Activated T-cell treated with anti-CD3 and anti-CD28 coated beads for 24 hours (primary cell): ENCODE measurements around the gene NUDCD2.

Source experiments
- DNase-seq: peaks from one replicate; pipeline ENCODE4 v3.0.0-alpha.2; 2020; ENCODE audit warnings: low read depth

The NUDCD2 gene, protein sequence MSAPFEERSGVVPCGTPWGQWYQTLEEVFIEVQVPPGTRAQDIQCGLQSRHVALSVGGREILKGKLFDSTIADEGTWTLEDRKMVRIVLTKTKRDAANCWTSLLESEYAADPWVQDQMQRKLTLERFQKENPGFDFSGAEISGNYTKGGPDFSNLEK

DNA sequence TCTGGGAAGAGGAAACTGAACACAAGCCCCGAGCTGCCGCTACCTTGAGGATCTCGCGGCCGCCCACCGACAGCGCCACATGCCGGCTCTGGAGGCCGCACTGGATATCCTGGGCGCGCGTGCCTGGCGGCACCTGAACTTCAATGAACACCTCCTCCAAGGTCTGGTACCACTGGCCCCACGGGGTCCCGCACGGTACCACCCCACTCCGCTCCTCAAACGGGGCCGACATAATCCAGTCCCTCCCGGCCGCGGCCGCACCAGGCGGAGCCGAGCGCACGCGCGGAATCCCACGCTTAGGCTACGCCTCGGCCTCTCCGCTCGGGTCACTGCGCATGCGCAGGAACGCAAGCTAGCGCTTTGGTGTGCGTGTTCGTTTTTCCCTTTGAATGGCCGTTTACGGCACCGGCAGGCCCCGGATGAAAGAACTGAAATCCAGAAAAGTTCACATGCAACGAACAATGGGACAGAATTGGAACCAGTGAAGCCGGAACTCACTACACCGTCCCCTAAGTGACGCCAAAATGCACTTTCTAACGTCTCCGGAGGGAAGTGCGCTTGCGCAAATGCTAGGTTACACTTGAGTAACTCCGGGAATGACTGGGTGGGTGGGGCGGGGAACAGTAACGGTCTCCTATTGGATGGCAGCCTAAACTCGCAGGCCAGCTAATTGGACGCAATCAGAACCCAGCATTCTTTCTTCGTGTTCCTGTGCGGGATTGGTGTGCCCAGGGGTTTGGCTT is at the start of gene NUDCD2:
TSS of gene NUDCD2 (minus strand) at position 284 of the 743 bp plus-strand sequence. CDS start at position 232, 52 bp downstream.
- peak; percentile 89 for DNase-seq

GRCh38 chr5:163509291-163509951 is 49.5 kb upstream of the NUDCD2 start:
- no peak for DNase-seq

DNA sequence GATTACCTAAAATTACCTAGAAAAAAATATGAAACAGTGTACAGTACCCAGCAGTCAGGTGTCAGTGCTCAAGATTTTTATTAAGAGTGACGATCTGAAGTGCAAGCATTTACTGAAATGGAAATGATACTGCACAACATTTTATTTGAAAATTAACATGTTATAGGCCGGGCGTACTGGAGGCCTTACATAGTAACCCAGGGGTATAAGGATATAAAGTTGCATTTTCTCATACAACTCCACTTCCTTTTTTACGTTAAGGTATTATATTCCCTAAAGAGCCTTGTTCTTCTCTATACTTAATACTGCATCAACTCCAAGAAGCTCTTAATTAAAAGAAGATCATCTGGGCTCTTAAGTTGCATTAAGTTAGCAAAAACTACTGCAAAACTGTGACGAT is 48.9 kb upstream of the NUDCD2 start:
- DNase-seq: no peak

GRCh38 chr5:163506726-163507125 is 46.8 kb upstream of the NUDCD2 start:
- no peak for DNase-seq

GRCh38 chr5:163506095-163506457 is 46.2 kb upstream of the NUDCD2 start:
- DNase-seq: no peak

GRCh38 chr5:163505368-163506094 is 45.6 kb upstream of the NUDCD2 start, which contains the start of gene MAT2B:
Gene MAT2B (plus strand): TSS chr5:163505619. CDS start chr5:163505687, 68 bp downstream.
- peak; percentile 93 for DNase-seq

DNA sequence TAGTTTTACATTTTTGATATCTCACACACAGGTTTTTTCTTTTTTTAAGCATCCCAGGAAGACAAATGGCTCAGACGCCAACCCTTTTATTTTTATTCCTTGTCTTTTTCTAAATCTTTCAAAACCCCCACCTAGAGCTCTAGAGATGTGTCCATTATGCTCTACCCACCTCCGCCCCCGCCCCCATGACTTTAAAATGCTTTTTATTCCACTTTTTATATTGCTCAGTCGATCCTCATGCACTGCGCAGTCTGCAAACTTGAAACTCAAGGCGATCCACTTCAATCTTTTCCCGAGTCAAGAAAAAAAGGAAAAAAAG is 45.1 kb upstream of the NUDCD2 start:
- no peak for DNase-seq

DNA sequence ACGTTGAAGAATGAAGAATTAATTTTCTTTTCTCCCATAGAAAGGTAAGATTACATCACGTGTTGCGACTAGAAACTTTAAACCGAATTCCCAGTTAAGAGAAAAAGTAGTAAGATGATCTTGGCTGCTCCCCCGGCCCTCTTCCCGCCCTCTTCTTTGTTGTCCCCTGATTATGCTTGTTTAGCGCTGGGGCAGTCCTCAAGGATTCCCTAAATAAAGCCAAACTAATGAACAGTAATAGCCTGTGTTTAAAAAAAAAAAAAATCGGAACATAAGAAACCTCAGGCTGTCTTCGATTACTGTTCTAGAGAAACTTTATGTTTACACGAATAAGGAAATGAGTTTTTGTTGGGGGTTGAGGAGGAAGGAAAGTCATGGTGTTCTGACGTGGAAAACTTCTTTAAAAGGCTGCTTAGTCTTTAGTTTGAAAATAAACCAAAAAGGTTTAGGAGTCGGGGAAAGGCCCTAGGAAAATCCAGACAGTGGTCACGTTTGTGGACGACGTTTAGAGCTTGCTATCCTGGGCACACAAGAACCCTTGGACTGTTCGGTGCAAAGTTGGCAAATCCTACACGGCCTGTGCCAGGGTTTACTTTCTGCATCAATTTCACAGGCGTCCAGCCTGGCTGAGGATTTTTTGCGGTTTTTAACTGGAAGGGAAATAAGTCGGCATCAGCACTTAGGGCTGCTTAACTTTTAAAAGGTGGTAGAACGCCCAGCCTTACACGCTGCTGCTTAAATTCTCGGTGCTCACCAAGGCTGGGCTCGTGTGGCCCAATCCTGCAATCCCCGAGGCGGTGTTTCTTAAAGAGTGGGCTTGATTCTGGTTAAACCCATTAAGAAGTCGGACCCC is 44.4 kb upstream of the NUDCD2 start:
- DNase-seq: peak; percentile 32

GRCh38 chr5:163503106-163504078 is 43.5 kb upstream of the NUDCD2 start:
- peak; percentile 46 for DNase-seq

DNA sequence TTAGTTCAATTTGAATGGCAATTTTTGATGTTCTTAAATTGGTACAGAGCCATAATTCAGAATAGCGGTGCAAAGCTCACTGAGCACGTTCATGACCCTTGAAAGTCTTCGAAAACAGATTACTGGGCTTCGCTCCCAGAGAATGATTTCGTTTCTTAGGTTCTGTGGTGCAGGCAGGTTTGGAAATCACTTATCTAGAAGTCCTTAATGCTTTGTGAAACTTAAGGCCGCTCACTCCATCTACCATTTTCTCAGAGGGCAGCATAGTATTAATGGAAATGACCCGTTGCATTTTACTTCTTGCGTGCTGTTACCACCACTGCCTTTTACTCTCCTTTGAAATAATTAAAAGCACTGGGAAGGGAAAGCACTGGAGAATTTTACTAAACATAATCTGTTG is 42.6 kb upstream of the NUDCD2 start:
- DNase-seq: no peak

DNA sequence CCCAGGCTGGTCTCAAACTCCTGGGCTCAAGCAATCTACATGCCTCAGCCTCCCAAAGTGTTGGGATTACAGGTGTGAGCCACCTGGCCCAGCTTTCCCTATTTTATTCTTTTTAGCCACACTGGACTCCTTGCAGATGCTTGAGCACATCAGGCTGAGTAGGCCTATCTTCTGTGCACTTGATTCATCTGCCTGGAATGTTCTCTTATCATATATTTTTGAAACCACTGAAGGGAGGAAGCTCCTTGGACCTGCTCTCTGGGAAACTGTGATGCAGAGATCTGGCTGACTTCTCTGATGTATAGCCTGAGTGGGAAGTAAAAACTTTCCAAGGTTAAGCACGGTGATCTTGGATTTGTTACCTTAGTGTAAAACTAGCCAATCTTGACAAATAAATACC is 39.0 kb upstream of the NUDCD2 start:
- DNase-seq: no peak

DNA sequence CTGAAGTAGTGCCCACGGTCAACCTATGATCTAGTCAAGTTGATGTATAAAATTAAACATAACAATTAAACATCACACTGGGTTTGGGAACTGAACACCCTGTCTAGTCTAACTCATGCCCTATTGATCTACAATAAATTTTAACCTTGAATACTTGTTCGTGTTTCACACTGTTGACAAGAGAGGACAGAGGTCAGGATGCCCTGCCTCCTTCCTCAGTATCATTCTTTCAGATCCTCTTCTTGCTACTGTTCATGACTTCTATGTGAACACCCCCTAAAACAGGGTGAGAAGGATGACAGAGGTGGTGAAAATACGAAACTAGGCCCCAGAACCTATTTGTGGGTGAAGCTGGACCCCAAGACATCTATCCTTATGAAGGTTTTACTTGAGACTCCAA is 37.4 kb upstream of the NUDCD2 start:
- no peak for DNase-seq

- no peak for DNase-seq
Observed at GRCh38 chr5:163496286-163496685, 36.4 kb upstream of the NUDCD2 start.

DNA sequence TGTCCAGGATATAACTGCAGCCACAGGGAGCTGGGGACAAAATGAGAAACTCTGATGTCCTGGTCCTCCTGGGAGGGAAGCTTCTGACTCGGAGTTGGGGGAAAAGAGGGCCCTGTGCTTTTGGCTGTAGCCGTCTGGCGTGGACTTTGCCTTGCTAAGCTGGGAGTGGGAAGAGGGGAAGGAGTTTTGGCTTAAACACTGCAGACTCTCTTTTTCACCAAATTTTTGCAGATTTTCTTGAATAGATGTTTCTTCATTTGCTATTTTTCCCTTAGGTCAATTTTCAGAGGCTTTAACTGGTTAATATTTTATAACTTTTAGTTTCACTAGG is 29.8 kb upstream of the NUDCD2 start:
- DNase-seq: no peak

DNA sequence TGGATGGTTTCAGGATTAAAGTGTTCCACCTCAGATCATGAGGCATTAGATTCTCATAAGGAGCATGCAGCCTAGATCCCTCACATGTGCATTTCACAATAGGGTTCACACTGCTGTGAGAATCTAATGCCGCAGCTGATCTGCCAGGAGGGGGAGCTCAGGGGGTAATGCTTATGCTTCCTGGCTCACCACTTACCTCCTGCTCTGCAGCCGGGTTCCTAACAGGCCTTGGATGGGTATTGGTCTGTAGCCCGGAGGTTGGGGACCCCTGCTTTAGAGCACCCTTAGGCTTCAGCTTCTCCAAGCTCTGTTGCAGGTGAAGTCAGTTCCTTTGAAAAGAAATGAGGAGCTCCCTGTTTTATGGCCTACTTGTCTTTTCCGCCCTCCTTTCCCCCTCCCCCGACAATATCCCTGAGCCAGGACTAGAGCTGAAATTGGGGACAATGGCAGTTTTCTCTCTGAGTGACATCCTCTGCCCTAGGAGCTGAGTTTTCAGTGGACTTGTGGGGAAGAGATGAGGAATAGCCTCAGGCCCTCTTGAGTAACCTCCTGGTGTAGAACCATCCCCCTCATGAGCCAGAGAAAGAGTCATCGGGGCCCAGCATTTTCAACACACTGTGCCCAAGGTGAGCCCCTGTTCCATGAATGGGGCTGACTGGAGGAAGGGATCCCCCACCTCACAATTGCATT is 29.3 kb upstream of the NUDCD2 start:
- no peak for DNase-seq

GRCh38 chr5:163478982-163479271 is 19.0 kb upstream of the NUDCD2 start:
- no peak for DNase-seq

- DNase-seq: no peak
Observed at GRCh38 chr5:163478126-163478981, 18.5 kb upstream of the NUDCD2 start.

- no peak for DNase-seq
Observed at GRCh38 chr5:163475411-163475810, 15.5 kb upstream of the NUDCD2 start.

GRCh38 chr5:163473635-163474243 is 13.8 kb upstream of the NUDCD2 start:
- no peak for DNase-seq
